Cerebellar cortex (tissue), 1 donor: ENCODE results near the gene SRGAP3.
A peak's percentile ranks its signal among the peaks of the same experiment; 100 is the strongest.

Source experiments
- DNase-seq: peaks from one replicate; pipeline ENCODE4 v3.0.0-alpha.2; 2015; ENCODE audit warnings: low spot score

The SRGAP3 gene

DNA sequence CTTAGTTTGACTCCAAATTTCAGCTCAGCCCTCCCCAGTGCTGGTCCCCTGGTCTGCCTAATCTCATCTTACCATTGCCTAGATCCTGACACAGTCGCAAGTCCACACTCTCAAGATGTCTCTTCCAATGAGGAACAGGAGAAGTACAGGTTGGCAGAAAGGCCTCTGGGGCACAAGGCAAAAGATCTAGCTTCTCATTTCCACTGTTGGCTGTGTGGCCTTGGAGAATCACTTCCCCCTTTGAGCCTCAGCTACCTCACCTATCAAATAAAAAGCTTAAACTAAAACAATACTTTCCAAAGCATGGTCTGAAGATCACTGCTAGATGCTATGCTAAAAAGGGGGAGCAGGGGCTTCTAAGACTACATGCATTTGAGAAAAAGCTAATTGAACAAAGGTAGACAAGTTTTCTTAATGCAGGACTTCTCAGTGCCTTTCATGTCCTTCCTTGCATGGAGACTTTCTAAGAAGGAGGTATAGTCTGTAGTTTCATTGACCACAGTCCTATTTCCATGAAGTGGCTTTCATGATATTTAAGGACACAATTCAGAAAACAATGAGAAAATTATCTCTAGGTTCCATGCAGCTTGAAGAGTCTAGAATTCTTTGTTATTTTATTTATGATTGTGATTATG lies 168.1 kb downstream of the SRGAP3 start:
- no peak for DNase-seq

DNA sequence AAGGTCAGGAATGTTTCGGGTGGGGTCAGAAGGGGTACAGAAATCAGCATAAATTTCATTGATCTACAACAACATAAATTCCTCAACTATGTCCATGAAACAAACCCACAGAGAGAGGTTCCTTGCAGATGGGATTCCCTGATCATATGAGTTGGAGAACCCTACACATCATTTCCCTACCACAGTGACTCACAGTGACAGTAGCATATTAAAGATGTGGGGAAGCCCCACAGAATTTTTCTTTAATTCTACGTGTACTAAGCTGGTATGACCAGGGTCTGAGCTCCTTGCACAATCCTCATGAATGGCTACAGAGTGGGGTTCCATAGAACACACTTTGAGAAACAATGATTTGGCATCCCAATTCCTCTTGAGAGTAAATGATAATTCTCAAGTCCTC lies 169.3 kb downstream of the SRGAP3 start:
- no peak for DNase-seq

DNA sequence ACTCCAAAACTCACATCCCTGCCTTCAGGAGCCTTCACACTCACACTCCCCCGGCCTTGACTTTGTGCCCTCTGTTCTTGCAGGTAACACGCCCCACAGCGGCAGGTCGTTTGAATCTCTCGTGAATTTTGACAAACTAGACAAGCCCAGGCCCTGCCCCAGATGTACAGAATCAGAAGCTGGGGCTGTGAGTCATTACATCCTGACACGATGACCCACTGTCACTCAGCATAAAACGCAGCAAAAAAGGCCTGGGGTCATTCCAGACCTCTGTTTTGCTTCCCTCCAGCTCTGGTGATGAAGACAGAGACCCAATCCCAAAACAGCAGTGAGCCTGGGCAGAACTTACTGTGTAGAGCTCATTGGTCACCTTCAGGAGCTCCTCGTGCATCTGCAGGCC lies 169.8 kb downstream of the SRGAP3 start:
- no peak for DNase-seq

DNA sequence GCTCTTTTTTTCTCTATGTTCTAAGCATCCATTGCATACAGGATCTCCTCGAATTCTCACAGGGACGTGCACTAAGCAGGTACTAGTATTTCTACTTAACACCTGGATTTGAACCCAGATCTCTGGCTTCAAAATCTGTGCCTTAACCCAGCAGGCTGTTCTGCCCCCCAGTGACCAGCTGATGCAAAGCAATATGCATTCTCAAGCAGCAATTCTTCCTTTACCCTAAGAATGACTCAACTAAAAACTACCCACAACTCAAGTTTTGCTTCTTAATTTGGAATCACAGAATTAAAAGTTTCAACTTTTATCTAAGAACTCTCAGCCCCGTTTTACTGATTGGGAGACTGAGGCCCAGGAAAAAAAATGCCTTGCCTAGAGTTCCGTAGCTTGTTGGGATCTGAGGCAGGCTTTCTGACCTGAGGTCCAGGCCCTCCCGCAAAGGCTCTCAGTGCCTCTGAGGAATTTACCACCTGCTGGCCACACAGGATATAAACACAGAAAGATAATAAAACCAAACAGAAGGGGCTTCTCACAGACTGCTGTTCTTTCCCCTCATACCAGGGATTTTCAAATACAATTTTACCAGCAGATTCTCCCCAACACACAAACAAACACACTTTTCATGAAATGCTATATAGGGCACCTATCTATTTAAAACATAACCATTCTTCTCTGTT lies 170.7 kb downstream of the SRGAP3 start:
- no peak for DNase-seq

DNA sequence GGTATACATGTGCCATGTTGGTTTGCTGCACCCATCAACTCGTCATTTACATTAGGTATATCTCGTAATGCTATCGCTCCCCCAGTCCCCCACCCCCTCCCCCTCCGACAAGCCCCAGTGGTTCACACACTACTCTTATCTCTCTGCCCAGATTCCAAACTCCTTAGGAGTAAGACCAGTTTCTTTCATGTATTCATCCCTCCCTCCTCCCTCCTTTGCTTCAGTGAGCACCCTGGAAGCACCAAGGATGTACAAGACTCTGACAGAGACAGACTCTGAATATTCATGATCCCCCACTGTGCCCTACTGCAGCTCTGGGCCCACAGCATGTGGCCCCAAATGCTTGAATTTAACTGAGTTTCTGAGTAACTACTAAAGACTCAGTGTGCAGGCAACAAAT lies 172.4 kb downstream of the SRGAP3 start:
- DNase-seq: no peak

DNA sequence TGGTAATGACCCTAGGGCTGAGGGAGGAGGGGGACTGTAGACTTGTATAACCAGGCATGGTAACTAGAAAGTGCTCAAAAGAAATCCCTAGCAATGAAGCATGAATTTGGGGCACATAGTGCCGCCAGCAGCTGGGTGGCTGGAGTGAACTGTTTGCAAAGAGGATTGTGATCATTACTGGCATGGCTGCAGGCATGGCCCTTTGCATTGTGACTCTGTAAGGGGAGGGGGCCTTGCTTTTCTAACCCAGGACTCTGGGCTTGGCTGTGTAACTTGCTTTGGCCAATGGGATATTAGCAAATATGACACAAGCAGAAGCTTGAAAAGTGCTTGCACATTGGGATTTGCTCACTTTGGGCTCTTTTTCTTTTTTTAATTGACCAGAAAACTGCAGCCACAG lies 173.7 kb downstream of the SRGAP3 start:
- no peak for DNase-seq

DNA sequence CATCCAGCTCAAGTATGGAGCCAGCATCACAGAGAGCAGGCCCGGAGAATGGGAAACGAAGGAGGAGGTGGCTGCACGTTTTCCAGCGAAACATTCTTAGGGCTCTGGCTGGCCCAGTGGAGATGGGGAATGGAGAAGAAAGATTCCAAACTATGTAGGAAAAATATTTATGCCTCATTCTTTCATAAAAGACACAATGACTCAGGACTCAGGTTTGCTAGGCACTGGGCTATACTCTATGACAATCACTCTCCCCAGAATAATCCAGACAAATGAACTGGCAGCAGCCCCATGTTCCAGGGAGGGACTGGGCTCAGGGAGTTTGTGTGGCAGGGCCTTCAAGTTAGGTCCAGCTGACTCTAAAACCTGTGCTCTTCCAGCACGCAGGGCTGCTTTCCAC lies 175.4 kb downstream of the SRGAP3 start:
- DNase-seq: peak; percentile 41

DNA sequence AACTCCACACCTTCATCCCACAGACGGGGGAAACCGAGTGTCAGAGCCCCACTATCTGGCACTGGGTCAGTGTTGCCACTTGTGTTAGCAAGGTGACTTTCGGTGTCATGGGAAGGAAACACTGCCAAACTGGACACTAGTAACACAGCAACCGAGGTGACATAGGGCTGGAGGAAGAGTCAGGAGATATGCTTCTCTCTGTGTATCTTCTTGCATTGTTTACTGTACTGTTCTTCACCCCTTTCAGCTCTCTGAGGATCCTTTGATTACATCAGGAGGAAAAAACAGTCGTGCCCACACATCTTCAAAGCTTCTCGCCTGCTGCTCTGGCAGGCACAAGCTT lies 176.8 kb downstream of the SRGAP3 start:
- DNase-seq: peak; percentile 51

DNA sequence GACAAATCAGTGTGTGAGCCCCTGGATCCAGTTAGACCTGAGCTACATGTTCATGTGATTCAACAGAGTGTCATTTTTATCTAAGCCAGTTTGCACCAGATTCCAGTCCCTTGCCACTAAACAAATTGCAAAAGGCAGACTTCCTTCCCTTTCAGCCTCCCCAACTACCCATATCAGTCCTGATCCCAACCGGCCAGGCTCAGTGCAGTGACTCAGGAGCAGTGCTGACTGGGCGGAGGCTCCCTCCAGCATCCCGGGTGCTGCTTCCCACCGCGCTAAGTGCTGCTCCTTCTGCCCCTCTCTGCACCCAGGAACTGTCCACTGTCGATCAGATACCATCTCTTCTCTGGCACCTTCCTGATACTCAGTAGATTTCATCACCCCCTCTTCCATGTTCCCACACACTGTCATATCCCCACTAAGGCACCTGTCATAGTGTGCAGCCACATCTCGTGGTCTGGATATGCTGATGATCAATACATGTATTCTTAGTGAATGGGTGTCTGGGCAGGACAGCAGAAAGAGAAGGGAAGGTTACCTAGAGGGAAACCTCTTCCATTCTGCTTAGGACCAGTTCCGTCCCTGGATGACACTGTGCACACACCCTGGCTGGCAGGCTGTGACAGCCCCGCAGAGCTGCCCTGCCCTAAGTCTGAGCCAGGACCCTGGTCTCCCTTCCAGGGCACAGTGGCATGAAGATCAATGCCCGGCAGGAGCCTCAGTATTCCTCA lies 177.3 kb downstream of the SRGAP3 start:
- no peak for DNase-seq

DNA sequence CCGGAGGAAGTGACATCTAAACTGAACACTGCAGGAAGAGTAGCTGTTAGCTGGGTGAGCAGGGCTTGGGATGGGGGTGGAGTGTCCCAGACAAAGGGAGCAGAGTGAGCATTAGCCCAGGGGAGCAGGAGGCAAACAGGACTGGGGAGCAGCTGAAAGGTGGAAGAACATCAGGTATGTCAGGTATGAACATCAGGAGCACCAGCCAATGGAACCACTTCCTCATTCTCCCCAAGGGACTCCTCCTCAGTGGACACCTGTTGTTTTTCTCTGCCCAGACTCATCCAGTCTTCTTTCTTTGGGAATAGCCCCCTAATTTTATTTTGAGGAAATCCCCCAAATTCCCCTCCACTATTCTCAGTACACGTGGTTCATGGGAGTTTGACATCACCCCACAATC lies 178.5 kb downstream of the SRGAP3 start:
- DNase-seq: no peak

DNA sequence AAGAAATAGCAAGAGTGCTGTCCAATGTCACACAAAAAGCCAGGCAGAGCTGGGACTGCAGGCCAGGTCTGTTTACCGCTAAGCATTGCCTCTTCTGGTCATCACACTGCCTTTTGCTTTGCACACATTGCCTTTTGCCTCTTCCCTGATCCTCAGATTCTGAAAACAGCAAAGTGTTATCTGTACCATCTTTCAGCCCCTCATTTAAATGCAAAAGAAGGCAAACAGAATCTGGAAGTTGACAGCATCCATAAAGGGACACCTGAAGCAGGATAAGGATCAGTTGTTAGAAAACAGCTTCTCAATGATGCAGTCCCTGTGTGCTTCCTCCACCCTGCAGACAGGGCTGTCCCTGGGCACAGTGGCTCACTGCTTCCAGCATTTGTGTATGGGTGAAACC lies 179.5 kb downstream of the SRGAP3 start:
- DNase-seq: peak; percentile 16

DNA sequence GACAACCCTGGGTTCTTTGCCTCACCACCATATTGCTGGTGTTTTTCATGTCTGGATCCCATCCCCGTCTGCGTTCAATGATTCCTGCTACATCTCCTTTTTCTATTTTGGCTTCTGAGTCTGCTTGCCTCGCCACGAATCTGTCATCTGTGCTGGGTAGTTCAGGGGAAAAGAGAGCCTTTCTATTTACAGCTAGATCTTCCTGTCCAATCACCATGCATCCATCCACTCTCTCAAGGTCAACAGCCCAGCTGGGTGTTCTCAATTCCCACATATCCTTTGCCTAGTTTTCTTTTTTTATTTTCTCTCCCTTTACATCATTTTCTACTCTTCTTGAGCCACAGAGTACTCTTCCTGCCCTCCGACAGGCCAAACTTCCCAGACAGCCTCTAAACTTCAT lies 181.4 kb downstream of the SRGAP3 start:
- DNase-seq: peak; percentile 79

DNA sequence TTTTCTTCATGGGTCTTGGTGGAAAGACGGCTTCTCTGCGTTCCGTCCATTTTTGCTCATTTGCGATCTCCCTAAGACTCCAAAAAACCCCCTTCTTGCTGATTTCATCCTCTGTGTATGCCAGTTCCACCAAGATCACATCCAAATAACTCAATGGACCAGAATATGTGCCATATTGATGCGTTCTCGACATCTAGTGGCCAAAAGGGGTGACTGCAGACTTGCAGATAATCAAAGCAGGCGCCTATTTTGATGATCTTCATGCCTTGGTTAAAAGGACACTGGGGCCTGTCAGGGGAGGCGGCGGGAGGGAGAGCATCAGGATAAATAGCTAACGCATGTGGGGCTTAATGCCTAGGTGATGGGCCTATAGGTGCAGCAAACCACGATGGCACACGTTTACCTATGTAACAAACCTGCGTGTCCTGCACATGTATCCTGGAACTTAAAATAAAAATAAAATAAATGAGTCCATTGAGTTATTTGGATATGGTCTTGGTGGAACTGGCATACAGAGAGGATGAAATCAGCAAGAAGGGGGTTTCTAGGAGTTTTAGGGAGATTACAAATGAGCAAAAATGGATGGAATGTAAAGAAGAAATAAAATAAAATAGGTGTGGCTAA lies 182.0 kb downstream of the SRGAP3 start:
- DNase-seq: peak; percentile 89

DNA sequence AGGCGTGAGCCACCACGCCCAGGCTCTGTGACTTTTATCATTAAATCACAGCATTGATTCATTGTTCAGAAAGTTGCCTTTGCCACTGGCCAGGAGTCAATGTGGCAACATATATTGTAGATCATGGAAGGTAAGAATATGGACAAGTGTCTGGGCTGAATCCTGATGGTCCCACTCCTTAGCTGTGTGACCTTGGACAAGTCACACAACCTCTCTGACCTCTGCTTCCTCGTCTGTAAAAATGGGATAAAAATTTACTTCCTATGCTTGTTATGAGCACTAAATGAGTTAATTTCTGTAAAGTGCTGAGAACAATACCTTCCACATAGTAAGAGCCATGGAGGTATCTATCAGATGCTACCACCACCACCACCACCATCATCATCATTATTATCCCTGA lies 182.7 kb downstream of the SRGAP3 start:
- no peak for DNase-seq

DNA sequence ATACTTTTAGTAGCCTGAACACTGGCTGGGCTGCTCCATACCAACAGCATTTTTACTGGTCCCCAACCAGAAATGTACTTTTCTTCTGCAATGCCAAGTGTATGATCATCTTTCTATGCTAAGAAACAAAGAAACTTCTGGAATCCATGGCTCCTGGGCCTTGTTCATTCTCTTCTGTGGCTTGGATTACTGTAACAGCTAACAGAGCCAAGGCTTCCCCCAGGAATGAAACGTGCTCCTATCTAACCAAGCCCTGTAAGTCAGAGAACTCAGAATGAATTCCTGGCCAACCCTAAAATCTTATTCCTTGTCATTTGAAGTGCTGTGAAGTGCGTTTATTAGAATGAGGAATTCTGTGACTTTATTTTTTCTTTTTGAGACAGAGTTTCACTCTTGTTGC lies 183.3 kb downstream of the SRGAP3 start:
- DNase-seq: no peak

DNA sequence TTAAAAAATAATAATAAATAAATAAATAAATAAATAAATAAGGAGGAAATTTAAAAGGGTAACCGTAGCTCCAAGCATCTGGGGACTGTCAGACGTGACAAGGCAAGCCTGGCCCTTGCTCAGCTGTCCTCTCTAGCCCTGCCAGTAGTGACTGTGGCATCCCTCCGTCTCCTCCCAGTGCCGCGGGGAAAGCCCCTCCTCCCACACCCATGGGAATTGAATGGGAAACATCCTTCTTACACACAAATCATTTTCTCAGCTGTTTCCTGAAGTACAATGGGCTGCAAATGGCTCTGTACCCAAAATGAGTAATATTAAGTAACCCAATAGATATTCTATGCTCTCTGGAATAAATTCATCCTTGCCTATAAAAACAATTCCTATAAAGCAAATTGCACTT lies 184.6 kb downstream of the SRGAP3 start:
- DNase-seq: no peak

DNA sequence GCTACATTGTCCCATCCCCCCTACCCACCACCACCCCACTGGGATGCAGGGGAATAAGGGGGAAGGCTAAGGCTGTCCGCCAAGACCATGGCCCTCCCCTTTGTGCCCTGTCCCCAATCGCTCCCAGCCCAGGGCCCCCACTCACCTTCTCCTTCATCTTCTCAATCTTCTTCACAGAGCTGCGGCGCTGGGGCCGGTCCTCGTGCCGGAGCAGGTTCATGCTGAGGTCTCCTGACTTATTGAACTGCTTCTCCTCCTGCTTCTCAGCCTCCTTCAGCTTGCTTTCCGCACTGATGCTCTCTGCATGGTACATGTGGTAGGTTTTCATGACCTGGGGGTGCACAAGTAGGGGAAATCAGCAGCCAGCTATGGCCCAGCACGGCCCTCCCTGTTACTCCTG lies 185.2 kb downstream of the SRGAP3 start:
- DNase-seq: peak; percentile 14

DNA sequence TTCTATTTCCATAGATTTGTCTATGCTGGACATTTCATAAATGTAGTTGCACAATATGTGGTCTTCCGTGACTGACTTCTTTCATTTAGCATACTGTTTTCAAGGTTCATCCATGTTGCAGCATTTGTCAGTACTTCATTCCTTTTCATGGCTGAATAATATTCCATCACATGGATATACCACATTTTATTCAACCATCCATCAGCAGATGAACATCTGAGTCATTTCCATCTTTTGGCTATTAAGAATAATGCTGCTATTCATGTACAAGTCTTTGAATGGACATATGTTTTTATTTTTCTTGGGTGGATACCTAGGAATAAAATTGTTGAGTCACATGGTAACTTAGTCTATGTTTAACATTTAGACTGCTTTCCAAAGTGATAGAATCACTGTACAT lies 186.9 kb downstream of the SRGAP3 start:
- no peak for DNase-seq

DNA sequence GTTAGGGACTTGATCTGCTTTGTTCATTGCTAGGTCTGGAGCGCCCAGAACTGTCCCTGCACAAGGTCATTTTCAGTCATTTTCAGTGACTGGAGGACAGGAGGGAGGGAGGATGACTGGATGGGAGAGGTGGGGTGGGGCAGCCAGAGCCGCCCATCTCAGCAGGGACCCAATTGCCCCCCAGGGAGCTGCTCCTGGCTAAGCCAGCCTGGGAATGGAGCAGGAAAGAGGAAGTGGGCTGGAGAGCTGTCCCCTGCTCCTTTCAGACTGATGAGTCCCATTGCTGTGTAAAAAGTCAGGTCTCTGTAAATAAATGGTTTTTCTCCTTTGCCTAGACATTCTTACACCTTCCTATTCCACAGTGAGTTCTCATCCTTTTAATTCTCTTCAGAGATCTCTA lies 187.8 kb downstream of the SRGAP3 start:
- no peak for DNase-seq

DNA sequence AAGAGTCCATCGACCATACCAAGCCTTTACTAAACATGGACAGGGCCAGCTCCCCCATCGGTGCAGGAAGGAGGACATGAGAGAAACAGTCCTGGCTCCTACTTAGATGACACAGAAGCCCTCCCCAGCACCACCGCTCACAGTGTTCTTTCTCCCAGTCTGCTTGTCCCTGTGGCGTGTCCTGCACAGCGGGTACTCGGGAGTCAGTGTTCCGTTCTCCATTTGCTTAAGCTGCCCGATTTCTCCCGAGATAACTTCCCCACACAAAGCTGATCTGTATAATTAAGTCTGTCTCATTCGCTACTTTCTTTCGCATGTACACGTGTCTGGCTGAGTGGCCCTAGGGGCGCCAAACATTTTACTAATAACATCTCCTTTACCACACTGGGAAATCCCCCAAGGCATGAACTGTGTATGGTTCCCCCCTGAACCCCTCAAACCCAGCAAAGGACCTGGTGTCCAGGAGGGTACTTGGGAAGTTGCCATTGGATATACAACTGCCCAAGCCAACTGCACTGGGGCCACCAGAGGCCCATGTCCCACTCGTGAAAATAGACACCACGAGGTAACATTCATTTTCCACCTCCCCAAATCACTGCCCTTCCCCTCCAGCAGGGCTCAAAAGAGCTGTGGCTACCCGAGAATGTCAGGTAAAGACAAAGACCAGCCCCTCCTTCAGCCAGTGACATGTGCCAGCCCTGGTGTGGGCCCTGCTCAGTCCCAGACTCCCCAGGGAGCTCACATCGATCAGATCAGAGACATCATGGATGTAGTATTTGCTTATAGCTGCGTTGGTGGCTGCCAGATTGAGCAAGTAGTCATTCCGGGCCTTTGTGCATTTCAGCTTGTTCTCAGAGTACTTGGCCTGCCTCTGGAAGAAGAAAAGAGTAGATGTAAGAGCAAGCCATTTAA lies 189.7 kb downstream of the SRGAP3 start:
- no peak for DNase-seq

DNA sequence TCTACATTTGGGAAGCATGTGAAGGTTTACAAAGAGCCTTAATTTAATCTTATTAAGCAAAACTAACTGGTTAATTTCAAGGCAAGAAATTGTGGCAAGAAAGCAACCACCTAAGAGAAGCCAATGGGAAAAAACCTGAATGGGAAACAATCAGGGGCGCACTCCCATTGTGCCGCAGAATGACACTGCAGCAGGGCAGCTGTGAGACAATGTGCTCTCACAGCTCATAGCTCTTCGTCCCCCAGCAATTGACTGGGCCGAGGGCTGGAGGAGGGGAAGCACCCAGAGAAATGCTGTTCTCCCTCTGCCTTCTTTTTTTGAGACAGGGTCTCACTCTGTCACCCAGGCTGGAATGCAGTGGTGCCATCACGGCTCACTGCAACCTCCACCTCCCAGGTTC lies 192.9 kb downstream of the SRGAP3 start:
- DNase-seq: no peak
